ELR (cell line): Measurements from ENCODE around the gene LIAS.
A peak's percentile ranks its signal among the peaks of the same experiment; 100 is the strongest.
"Not testable (repeated sequence)": the region's sequence is repeated elsewhere in the genome, so short reads cannot be mapped to it uniquely, and the experiment has no call there.

Experiments used
- DNase-seq: peaks from one replicate; pipeline ENCODE4 v3.0.0-alpha.2; 2015; ENCODE audit warnings: low read depth

LIAS gene

GRCh38 chr4:39497909-39498726 is 39.3 kb downstream of the LIAS start:
- DNase-seq = no peak

- DNase-seq = no peak
Measured at GRCh38 chr4:39498727-39499020, 39.8 kb downstream of the LIAS start.

- DNase-seq = peak; percentile 84
Measured at GRCh38 chr4:39502019-39502663, 43.3 kb downstream of the LIAS start.

DNA sequence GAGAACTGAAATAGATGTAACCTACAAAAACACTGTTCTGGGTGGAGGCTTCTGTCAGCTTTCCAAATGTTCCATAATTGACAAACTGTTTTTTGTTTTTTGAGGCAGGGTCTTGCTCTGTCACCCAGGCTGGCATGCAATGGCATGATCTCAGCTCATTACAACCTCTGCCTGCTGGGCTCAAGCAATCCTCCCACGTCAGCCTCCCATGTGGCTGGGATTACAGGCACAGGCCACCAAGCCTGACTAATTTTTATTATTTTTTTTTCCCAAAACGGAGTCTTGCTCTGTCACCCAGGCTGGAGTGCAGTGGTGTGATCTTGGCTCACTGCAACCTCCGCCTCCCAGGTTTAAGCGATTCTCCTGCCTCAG is 43.8 kb downstream of the LIAS start:
- DNase-seq = not testable (repeated sequence)

GRCh38 chr4:39504538-39504937 is 45.7 kb downstream of the LIAS start:
- no peak for DNase-seq

DNA sequence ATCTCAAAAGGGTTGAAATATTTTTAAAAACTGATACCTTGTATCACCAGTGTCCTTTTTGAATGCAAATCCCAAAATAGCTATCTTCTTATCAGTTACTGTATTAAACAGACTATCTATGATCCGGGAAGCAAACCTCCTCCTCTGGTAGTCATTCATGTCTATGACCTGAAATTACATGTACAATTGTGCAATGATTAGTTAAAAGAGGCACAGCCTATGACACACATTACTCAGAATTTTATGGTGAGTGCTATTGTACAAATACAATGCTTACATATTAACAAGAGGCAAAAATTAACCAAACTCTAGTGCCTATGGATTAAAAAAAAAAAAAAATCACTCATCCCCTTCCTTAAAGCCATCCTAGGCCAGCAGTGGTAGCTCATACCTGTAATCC is 46.7 kb downstream of the LIAS start:
- DNase-seq = no peak

DNA sequence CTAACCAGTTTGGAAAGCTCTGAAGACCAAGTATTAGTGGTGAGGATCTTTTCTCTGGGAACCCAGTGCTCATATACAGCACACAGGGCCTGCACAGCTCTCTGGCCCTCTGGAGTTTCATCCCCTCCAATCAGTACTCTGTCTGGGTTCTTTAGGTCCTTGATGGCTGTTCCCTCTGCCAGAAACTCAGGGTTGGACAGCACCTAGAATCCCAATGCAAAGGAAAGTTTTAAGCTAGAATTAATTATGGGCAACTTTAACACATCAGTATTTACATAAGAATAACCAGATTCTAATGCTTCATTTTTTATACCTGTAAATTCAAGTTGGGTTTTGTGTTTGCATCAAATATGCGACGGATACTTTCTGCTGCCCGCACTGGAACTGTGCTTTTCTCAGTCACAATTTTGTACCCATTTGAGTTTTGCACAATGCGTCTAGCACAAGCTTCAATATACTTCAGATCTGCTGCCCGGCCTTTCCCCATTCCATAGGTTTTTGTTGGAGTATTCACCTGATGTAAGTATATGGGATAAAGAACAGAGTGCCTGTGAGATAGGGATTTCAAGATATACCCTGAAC is 51.6 kb downstream of the LIAS start:
- no peak for DNase-seq

DNA sequence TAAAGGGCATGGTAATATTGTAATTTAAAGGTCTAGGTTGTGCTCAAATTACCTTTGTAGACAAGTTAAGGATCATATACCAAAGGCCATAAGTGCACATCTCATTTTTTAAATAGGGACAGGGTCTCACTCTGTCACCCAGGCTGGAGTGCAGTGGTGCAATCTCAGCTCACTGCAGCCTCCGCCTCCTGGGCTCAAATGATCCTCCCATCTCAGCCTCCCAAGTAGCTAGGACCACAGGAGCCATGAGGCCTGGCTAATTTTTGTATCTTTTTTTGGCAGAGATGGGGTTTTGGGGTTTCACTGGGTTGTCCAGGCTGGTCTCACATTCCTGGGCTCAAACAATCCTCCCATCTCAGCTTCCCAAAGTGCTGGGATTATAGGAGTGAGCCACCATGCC is 55.4 kb downstream of the LIAS start:
- not testable (repeated sequence) for DNase-seq

GRCh38 chr4:39514888-39515401 is 56.1 kb downstream of the LIAS start:
- DNase-seq = peak; percentile 52

DNA sequence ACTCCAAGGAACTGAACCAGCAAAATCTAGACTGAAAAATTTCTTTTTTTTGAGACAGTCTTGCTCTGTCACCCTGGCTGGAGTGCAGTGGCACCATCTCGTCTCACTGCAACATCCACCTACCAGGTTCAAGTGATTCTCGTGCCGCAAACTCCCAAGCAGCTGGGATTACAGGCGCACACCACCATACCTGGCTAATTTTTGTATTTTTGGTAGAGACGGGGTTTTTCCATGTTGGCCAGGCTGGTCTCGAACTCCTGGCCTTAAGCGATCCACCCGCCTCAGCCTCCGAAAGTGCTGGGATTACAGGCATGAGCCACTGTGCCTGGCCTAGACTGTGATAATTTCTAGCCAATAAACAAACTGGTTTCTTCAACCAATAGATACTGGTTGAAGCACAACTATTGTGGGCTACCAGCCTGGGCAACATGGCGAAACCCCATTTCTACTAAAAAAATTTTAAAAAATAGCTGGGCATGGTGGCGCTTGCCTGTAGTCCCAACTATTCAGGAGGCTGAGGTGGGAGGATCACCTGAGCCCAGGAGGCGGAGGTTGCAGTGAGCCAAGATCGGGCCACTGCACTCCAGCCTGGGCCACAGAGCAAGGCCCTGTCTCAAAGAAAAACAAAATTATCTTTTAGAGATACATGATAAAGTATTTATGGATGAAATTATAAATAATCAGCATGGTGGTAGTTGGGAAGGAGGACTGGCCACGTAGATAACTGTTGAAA is 57.0 kb downstream of the LIAS start:
- not testable (repeated sequence) for DNase-seq

GRCh38 chr4:39516407-39516966 is 57.6 kb downstream of the LIAS start:
- DNase-seq = no peak

- DNase-seq = no peak
Measured at GRCh38 chr4:39518484-39518883, 59.6 kb downstream of the LIAS start.

- DNase-seq = peak; percentile 82
Measured at GRCh38 chr4:39521253-39521919, 62.5 kb downstream of the LIAS start.

DNA sequence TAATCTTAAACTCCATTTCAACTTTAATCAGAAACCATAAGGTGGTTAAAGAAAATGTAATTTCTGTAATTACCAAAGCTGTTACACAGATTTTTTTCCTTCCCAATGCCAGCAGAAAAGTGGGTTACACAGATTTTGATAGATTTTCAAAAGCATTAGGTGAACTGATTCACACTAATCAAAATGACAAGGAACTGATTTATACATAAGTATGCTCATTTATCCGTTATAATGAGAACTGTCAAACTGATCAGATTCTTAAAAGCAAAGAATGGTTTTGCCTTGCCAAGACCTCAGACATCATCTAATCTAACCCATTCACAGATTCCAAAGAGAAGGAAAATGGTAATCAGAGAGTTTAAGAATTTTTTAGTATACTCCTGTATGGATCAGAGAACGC is 63.2 kb downstream of the LIAS start:
- DNase-seq = no peak

DNA sequence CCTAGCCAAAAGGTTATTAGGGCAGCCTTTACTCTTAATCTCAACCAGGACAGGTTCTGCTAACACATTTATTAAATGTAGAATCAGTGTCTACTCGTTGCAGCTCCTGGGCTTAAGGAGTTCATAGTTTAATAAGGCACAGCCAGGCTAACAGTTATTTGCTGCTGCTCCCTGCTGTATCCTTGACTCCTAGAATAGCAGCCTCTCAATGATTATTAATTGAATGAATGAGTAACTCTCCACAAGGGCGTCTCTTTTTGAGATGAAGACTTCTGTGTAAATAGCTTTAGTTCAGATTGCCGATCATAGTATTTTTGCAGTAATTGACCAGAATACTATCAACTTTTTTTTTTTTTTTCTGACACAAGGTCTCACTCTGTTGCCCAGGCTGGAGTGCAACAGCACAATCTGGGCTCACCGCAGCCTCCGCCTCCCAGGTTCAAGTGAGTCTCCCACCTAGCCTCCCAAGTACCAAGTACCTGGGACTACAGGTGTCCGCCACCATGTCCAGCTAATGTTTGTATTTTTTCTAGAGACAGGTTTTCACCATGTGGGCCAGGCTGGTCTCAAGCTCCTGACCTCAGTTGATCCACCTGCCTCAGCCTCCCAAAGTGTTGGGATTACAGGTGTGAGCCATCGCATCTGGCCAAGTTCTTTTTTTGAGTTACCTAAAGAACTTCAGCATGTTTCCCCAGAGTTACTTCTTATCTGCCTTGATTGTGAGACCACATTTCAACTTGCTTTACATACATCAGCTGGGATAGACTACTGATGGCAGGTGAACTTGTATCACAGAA is 65.5 kb downstream of the LIAS start:
- DNase-seq = peak; percentile 36

DNA sequence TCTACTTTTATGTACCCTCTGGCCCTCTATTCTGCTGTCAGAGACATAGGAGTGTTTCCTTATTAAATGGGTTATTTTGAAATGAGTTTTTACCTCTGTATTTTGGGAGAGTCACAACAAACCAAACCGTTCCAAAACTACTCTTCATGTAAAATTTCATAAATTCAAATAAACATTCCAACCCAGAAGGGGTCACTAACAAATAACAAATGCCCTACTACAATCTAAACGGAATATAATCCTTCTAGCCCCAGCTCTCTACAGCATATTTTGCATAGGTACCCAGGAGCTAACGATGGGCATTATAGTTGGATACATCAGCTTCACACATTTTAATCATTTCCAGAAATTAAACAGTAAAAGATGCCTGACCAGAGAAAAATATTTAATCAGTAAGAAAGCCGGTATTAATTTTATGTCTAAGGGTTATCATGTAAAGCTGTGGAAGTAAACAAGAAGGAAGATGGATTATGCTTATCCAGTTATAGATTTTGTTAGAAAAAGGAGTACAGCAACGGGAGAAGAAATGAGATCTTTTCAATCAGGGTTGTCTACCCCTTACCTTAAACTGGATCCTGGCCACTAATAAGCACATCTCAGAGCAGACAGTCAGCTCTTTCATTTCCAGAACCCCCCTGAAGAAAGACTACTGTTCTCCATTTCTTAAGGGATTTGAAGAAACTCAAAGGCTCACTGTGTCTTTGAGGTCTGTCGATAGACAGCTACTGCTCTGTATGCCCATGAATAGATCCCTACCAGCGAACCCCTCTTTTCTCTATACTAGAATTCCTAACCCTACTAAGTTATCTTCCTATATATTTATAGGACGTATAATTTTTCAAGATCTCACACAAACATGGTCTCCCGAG is 67.2 kb downstream of the LIAS start:
- peak; percentile 10 for DNase-seq

DNA sequence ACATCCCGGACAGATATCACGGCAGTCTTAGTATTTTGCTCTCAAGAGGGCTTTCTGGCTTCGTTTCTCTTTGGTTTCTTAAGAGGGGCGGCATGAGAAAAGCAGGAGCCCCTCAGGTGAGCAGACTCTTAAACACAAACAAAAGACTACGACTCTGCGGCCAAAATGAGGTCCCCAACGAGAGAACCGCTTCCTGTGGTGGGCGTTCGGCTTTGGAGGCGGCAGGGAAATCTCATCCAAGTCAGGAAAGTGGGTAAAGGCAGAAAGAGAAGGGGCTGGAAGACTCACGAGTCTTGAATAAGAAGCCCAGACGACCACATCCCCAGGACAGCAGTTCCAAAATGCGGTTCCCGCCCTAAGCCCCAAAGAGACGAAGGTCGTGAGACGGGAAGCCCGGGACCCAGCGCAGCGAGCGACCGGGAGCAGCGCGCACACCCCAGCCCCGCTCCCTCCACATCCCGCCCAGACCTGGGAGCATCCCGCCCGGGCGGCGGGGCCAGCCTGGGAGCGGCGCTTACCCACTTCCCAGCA is 68.0 kb downstream of the LIAS start:
- DNase-seq = no peak

- DNase-seq = peak; percentile 97
Measured at GRCh38 chr4:39527296-39528060, 68.6 kb downstream of the LIAS start, which contains the start of gene UGDH. TSS of gene UGDH (minus strand) at chr4:39527439. CDS start at chr4:39521512, 5,927 bp downstream.

DNA sequence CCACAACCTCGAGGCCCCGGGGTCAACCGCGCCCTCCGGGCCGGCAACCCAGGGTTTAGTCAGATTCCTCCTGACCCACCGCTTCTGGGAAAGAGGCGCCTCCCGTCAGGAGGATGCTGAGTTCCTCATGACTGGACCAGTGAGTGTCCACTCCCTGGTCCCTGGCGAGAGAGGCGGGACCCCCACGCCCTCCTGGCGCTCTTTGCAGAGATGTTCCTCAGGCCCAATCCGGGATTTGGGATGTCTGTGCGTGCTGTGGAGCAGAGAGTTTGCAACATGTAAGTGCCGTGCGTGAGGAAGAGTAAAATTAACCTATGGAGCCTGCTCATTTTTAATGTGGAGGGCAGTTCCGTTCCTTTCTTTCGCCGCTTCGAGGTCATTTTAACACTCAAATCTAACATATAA is 69.2 kb downstream of the LIAS start:
- DNase-seq = peak; percentile 92
